Fibroblast of the conjunctiva (primary cell): Measurements from ENCODE around the gene BEST1.

Experiments used
- DNase-seq: peaks from one replicate; pipeline ENCODE4 v3.0.0-alpha.2; 2010; ENCODE audit warnings: low read depth

BEST1 gene

GRCh38 chr11:61950035-61950547 lies at the start of gene BEST1:
BEST1 (plus strand) TSS chr11:61950351; CDS start chr11:61951807, 1,456 bp downstream.
- no peak for DNase-seq

- DNase-seq: no peak
These were observed 48.8 kb upstream of the BEST1 start for GRCh38 chr11:61901397-61901796.

GRCh38 chr11:61902313-61902712 lies 47.8 kb upstream of the BEST1 start:
- DNase-seq: no peak

GRCh38 chr11:61903845-61904244 lies 46.3 kb upstream of the BEST1 start:
- DNase-seq: no peak

GRCh38 chr11:61904539-61905048 lies 45.6 kb upstream of the BEST1 start:
- DNase-seq: no peak

- DNase-seq: no peak
These were observed 45.0 kb upstream of the BEST1 start for GRCh38 chr11:61905067-61905696.

GRCh38 chr11:61905801-61906521 lies 44.2 kb upstream of the BEST1 start:
- no peak for DNase-seq

- DNase-seq: no peak
These were observed 43.6 kb upstream of the BEST1 start for GRCh38 chr11:61906522-61906909.

- no peak for DNase-seq
These were observed 42.9 kb upstream of the BEST1 start for GRCh38 chr11:61907282-61907681.

GRCh38 chr11:61907871-61908729 lies 42.1 kb upstream of the BEST1 start:
- no peak for DNase-seq

GRCh38 chr11:61908730-61909316 lies 41.3 kb upstream of the BEST1 start:
- no peak for DNase-seq

- DNase-seq: no peak
These were observed 39.7 kb upstream of the BEST1 start for GRCh38 chr11:61910187-61911127.

GRCh38 chr11:61911128-61911700 lies 38.9 kb upstream of the BEST1 start:
- DNase-seq: no peak

- no peak for DNase-seq
These were observed 38.2 kb upstream of the BEST1 start for GRCh38 chr11:61911701-61912529.

- no peak for DNase-seq
These were observed 37.6 kb upstream of the BEST1 start for GRCh38 chr11:61912530-61912898.

- DNase-seq: no peak
These were observed 37.0 kb upstream of the BEST1 start for GRCh38 chr11:61912991-61913698.

GRCh38 chr11:61913699-61914395 lies 36.3 kb upstream of the BEST1 start:
- no peak for DNase-seq

- no peak for DNase-seq
These were observed 35.5 kb upstream of the BEST1 start for GRCh38 chr11:61914471-61915171.
